WERI-Rb-1 (cell line): ENCODE measurements around the gene IGFL2.
"Not testable (repeated sequence)": the region's sequence is repeated elsewhere in the genome, so short reads cannot be mapped to it uniquely, and the experiment has no call there.

Experiments
- DNase-seq: peaks from one replicate; pipeline ENCODE4 v3.0.0-alpha.2; 2020
- H3K27ac ChIP-seq: fragments of 250-450 bp; sonication (Bioruptor Pico); 2 replicates; pipeline ENCODE4 v1.5.1; 2020; ENCODE audit warnings: mild to moderate bottlenecking, moderate library complexity
- H3K27me3 ChIP-seq: fragments of 250-450 bp; sonication (Bioruptor Pico); 2 replicates; pipeline ENCODE4 v1.5.1; 2021; ENCODE audit warnings: mild to moderate bottlenecking, low read depth, moderate library complexity; ENCODE audit not compliant: insufficient read depth, severe bottlenecking
- H3K36me3 ChIP-seq: fragments of 250-450 bp; sonication (Bioruptor Pico); 2 replicates; pipeline ENCODE4 v1.5.1; 2020; ENCODE audit warnings: mild to moderate bottlenecking, moderate library complexity
- H3K4me3 ChIP-seq: 2 replicates; pipeline ENCODE4 v1.5.1; 2011; ENCODE audit warnings: low read depth, mild to moderate bottlenecking, control low read depth, low read length
- H3K9me3 ChIP-seq: fragments of 250-450 bp; sonication (Bioruptor Pico); 2 replicates; pipeline ENCODE4 v1.5.1; 2021; ENCODE audit warnings: mild to moderate bottlenecking, moderate library complexity; ENCODE audit not compliant: severe bottlenecking
- CTCF ChIP-seq: IDR thresholded peaks from 2 replicates; pipeline ENCODE4 v1.5.1; 2011; ENCODE audit warnings: low read depth, mild to moderate bottlenecking, control low read depth, inconsistent platforms, low read length

Gene IGFL2

GRCh38 chr19:46160233-46160775, 12.3 kb downstream of the IGFL2 start:
- TF ChIP-seq CTCF: no peak
- Histone ChIP-seq H3K4me3 (no peak overlapping the region), H3K27me3 (no peaks in the 10 kb centered on the region), H3K27ac (no peak overlapping the region), H3K36me3 (no peaks in the 10 kb centered on the region), H3K9me3 (peaks cover 3% of the 10 kb centered on the region)
- DNase-seq: no peak

GRCh38 chr19:46161642-46162257, 13.7 kb downstream of the IGFL2 start:
- not testable (repeated sequence) for H3K27ac ChIP-seq, H3K9me3 ChIP-seq, H3K36me3 ChIP-seq, DNase-seq, H3K4me3 ChIP-seq, H3K27me3 ChIP-seq

- H3K4me3 ChIP-seq: no peak overlapping the region
- no peaks in the 10 kb centered on the region for H3K36me3 ChIP-seq
- TF ChIP-seq CTCF: no peak
- DNase-seq: no peak
- H3K27me3 ChIP-seq: no peaks in the 10 kb centered on the region
- H3K9me3 ChIP-seq: peaks cover 3% of the 10 kb centered on the region
- H3K27ac ChIP-seq: no peak overlapping the region
Observed at GRCh38 chr19:46162731-46163130, 14.7 kb downstream of the IGFL2 start.

GRCh38 chr19:46173886-46174480, 25.9 kb downstream of the IGFL2 start:
- Histone ChIP-seq H3K4me3 (no peak overlapping the region), H3K27ac (no peak overlapping the region), H3K9me3 (peaks cover 15% of the 10 kb centered on the region), H3K36me3 (no peaks in the 10 kb centered on the region), H3K27me3 (no peaks in the 10 kb centered on the region)
- DNase-seq: no peak
- TF ChIP-seq CTCF: 0 out of 2 replicates have a peak, but pooled peaks have one; percentile 13

GRCh38 chr19:46176116-46176860, 28.2 kb downstream of the IGFL2 start:
- Histone ChIP-seq H3K9me3 (no peaks in the 10 kb centered on the region), H3K27ac (no peak overlapping the region), H3K4me3 (no peak overlapping the region), H3K27me3 (no peaks in the 10 kb centered on the region), H3K36me3 (no peaks in the 10 kb centered on the region)
- no peak for TF ChIP-seq CTCF
- no peak for DNase-seq

- Histone ChIP-seq H3K9me3 (no peaks in the 10 kb centered on the region), H3K27ac (no peak overlapping the region), H3K36me3 (no peaks in the 10 kb centered on the region), H3K4me3 (no peak overlapping the region), H3K27me3 (no peaks in the 10 kb centered on the region)
- DNase-seq: no peak
- TF ChIP-seq CTCF: no peak
Observed at GRCh38 chr19:46179076-46179759, 31.2 kb downstream of the IGFL2 start.
